IMR-90 (cell line): Measurements from ENCODE around the gene SRRM2. TPM values are rescaled to one million over a fixed set of nuclear protein-coding genes. Genes with fewer than 3 reads are reported as not detected.

ENCODE experiments used
- ATAC-seq: fragments of 200-7000 bp; cut with Tn5 transposase; 2 replicates; pipeline ENCODE4 v1.9.1; 2020; ENCODE audit warnings: low read depth, mild to moderate bottlenecking, moderate library complexity
- BruUV-seq: library from RNA; stranded (reverse); fragments of 400-500 nt; replicated peaks from 2 replicates; lab custom pipeline; 2021; lab: Mats Ljungman, UMichigan
- CTCF ChIA-PET: fragments of 300-600 bp; formaldehyde crosslinking; extraction: SDS; loops from one replicate; lab custom pipeline; 2021; ENCODE audit warnings: antibody characterized with exemption; lab: Yijun Ruan, JAX
- POLR2A ChIA-PET: fragments of 300-600 bp; sonication (Branson Sonifier 250); formaldehyde crosslinking; loops from one replicate; lab custom pipeline; 2022; ENCODE audit warnings: antibody characterized with exemption; ENCODE audit not compliant: unreplicated experiment; lab: Charles Lee
- DNase-seq: peaks from one replicate; pipeline ENCODE4 v3.0.0; 2013
- H2AFZ ChIP-seq: replicated peaks from 2 replicates; pipeline ENCODE3; 2013; ENCODE audit warnings: low read length, mild to moderate bottlenecking; ENCODE audit not compliant: poor library complexity
- H2AK5ac ChIP-seq: 2 replicates; pipeline ENCODE4 v1.6.1; 2013; ENCODE audit warnings: low read depth, low read length, inconsistent platforms
- H2AK9ac ChIP-seq: replicated peaks from 2 replicates; pipeline ENCODE3; 2013; ENCODE audit warnings: mild to moderate bottlenecking, low read depth, low read length, moderate library complexity; ENCODE audit not compliant: poor library complexity
- H2BK120ac ChIP-seq: 2 replicates; pipeline ENCODE4 v1.6.1; 2013; ENCODE audit warnings: low read depth, low read length, inconsistent platforms
- H2BK15ac ChIP-seq: 3 replicates; pipeline ENCODE4 v1.6.1; 2013; ENCODE audit warnings: low read depth, low read length, inconsistent platforms
- H2BK20ac ChIP-seq: 2 replicates; pipeline ENCODE4 v1.6.1; 2013; ENCODE audit warnings: low read depth, mild to moderate bottlenecking, inconsistent platforms, low read length, moderate library complexity
- H2BK5ac ChIP-seq: 2 replicates; pipeline ENCODE4 v1.6.1; 2013; ENCODE audit warnings: mild to moderate bottlenecking, low read depth, low read length, inconsistent platforms; ENCODE audit not compliant: poor library complexity, severe bottlenecking
- H3K14ac ChIP-seq: replicated peaks from 2 replicates; pipeline ENCODE4 v1.6.1; 2013; ENCODE audit warnings: low read depth, low read length, inconsistent platforms
- H3K18ac ChIP-seq: 2 replicates; pipeline ENCODE4 v1.6.1; 2013; ENCODE audit warnings: low read depth, low read length, control low read depth
- H3K23ac ChIP-seq: 2 replicates; pipeline ENCODE4 v1.6.1; 2013; ENCODE audit warnings: low read depth, low read length, inconsistent platforms
- H3K27ac ChIP-seq: 2 replicates; pipeline ENCODE4 v1.5.1; 2013; ENCODE audit warnings: mild to moderate bottlenecking, control low read depth, low read length; ENCODE audit not compliant: insufficient read depth
- H3K27me3 ChIP-seq: 2 replicates; pipeline ENCODE4 v1.6.1; 2013; ENCODE audit warnings: low read length; ENCODE audit not compliant: control insufficient read depth, insufficient read depth
- H3K36me3 ChIP-seq: 2 replicates; pipeline ENCODE4 v1.6.1; 2013; ENCODE audit warnings: low read length, mixed read lengths; ENCODE audit not compliant: control insufficient read depth, insufficient read depth
- H3K4ac ChIP-seq: 2 replicates; pipeline ENCODE4 v1.6.1; 2013; ENCODE audit warnings: low read depth, low read length, inconsistent platforms
- H3K4me1 ChIP-seq: 2 replicates; pipeline ENCODE4 v1.6.1; 2013; ENCODE audit warnings: low read length, mixed read lengths; ENCODE audit not compliant: control insufficient read depth, insufficient read depth
- H3K4me2 ChIP-seq: 2 replicates; pipeline ENCODE4 v1.6.1; 2013; ENCODE audit warnings: low read depth, mild to moderate bottlenecking, control low read depth, low read length, moderate library complexity
- H3K4me3 ChIP-seq: 2 replicates; pipeline ENCODE4 v1.5.1; 2013; ENCODE audit warnings: low read depth, mild to moderate bottlenecking, control low read depth, low read length, moderate library complexity; ENCODE audit not compliant: insufficient read depth
- H3K56ac ChIP-seq: 2 replicates; pipeline ENCODE4 v1.6.1; 2013; ENCODE audit warnings: low read length, inconsistent platforms; ENCODE audit not compliant: insufficient read depth; ENCODE audit errors: extremely low read depth
- H3K79me1 ChIP-seq, 2 experiments: 2 replicates each; pipeline ENCODE4 v1.6.1; 2013; ENCODE audit warnings: low read length in 2 of 2, inconsistent platforms in 1 of 2, low read depth in 1 of 2
- H3K9ac ChIP-seq: 2 replicates; pipeline ENCODE4 v1.6.1; 2013; ENCODE audit warnings: low read depth, low read length, control low read depth
- H3K9me1 ChIP-seq: 2 replicates; pipeline ENCODE4 v1.6.1; 2013; ENCODE audit warnings: low read length, inconsistent platforms; ENCODE audit not compliant: insufficient read depth
- H3K9me3 ChIP-seq: 2 replicates; pipeline ENCODE4 v1.6.1; 2013; ENCODE audit warnings: low read length; ENCODE audit not compliant: control insufficient read depth, insufficient read depth
- H4K20me1 ChIP-seq: 2 replicates; pipeline ENCODE4 v1.6.1; 2013; ENCODE audit warnings: low read length, inconsistent platforms; ENCODE audit not compliant: insufficient read depth
- H4K5ac ChIP-seq: 2 replicates; pipeline ENCODE4 v1.6.1; 2013; ENCODE audit warnings: mild to moderate bottlenecking, low read depth, low read length, control low read depth
- H4K8ac ChIP-seq, 2 experiments: 2 replicates each; pipeline ENCODE4 v1.6.1; 2013; ENCODE audit warnings: low read depth in 2 of 2, low read length in 2 of 2, control low read depth in 1 of 2, inconsistent platforms in 1 of 2
- H4K91ac ChIP-seq: 2 replicates; pipeline ENCODE4 v1.6.1; 2013; ENCODE audit warnings: low read depth, low read length, inconsistent platforms; ENCODE audit not compliant: insufficient read depth
- BHLHE40 ChIP-seq: fragments of 150-350 bp; IDR thresholded peaks from 2 replicates; pipeline ENCODE4 v1.6.1; 2016; ENCODE audit warnings: mild to moderate bottlenecking, low read depth, low read length
- CEBPB ChIP-seq: IDR thresholded peaks from 2 replicates; pipeline ENCODE4 v1.6.1; 2012; ENCODE audit warnings: low read depth, low read length, improper control_type of control experiment
- CHD1 ChIP-seq: IDR thresholded peaks from 2 replicates; pipeline ENCODE4 v1.6.1; 2012; ENCODE audit warnings: low read depth, low read length, improper control_type of control experiment
- CTCF ChIP-seq: conservative IDR thresholded peaks from 2 replicates; pipeline ENCODE4 v1.5.1; 2012; ENCODE audit warnings: mild to moderate bottlenecking, low read depth, low read length, improper control_type of control experiment
- ELK1 ChIP-seq: fragments of 150-350 bp; IDR thresholded peaks from 2 replicates; pipeline ENCODE4 v1.6.1; 2016; ENCODE audit warnings: low read depth, mild to moderate bottlenecking, low read length, moderate library complexity, borderline replicate concordance
- FOS ChIP-seq: fragments of 150-350 bp; IDR thresholded peaks from 2 replicates; pipeline ENCODE4 v1.6.1; 2016; ENCODE audit warnings: low read depth, low read length
- MAFK ChIP-seq: IDR thresholded peaks from 2 replicates; pipeline ENCODE4 v1.6.1; 2012; ENCODE audit warnings: low read depth, low read length, improper control_type of control experiment
- MAZ ChIP-seq: IDR thresholded peaks from 2 replicates; pipeline ENCODE4 v1.6.1; 2012; ENCODE audit warnings: low read depth, mild to moderate bottlenecking, low read length, improper control_type of control experiment, moderate library complexity, borderline replicate concordance
- MXI1 ChIP-seq: IDR thresholded peaks from 2 replicates; pipeline ENCODE4 v1.6.1; 2012; ENCODE audit warnings: low read depth, mild to moderate bottlenecking, low read length, moderate library complexity, borderline replicate concordance
- NFE2L2 ChIP-seq: fragments of 150-350 bp; IDR thresholded peaks from 2 replicates; pipeline ENCODE4 v1.6.1; 2016; ENCODE audit warnings: low read depth, mild to moderate bottlenecking, low read length
- POLR2A ChIP-seq: IDR thresholded peaks from 2 replicates; pipeline ENCODE4 v1.6.1; 2012; ENCODE audit warnings: mild to moderate bottlenecking, low read depth, low read length
- RAD21 ChIP-seq: IDR thresholded peaks from 2 replicates; pipeline ENCODE4 v1.6.1; 2012; ENCODE audit warnings: low read length, improper control_type of control experiment
- RCOR1 ChIP-seq: IDR thresholded peaks from 2 replicates; pipeline ENCODE4 v1.6.1; 2012; ENCODE audit warnings: mild to moderate bottlenecking, low read length, improper control_type of control experiment; ENCODE audit not compliant: insufficient replicate concordance
- RFX5 ChIP-seq: IDR thresholded peaks from 2 replicates; pipeline ENCODE4 v1.8.0; 2012; ENCODE audit warnings: low read depth, mild to moderate bottlenecking, low read length, moderate library complexity
- SMC3 ChIP-seq: fragments of 150-350 bp; IDR thresholded peaks from 2 replicates; pipeline ENCODE4 v1.6.1; 2016; ENCODE audit warnings: low read depth, mild to moderate bottlenecking, antibody characterized with exemption, low read length, moderate library complexity
- USF2 ChIP-seq: fragments of 150-350 bp; IDR thresholded peaks from 2 replicates; pipeline ENCODE4 v1.6.1; 2017; ENCODE audit warnings: mild to moderate bottlenecking, antibody characterized with exemption, low read length, low read depth
- WGBS, 2 experiments: methylation state at CpG; one replicate each; pipeline versions ENCODE4 v1.1.5 to v1.1.7; 2013; ENCODE audit warnings: missing lambda C conversion rate in 2 of 2; ENCODE audit not compliant: insufficient read length in 1 of 2; ENCODE audit errors: extremely low coverage in 2 of 2; 5-methylcytosine and 5-hydroxymethylcytosine counted together
- dilution Hi-C: fragments of 300-500 bp; cut with HindIII; formaldehyde crosslinking; loops from one replicate; pipeline ENCODE4 v1.14.3; 2018; ENCODE audit warnings: low sequenced_read_pairs; ENCODE audit not compliant: unreplicated experiment
- in situ Hi-C: fragments of 300-500 bp; cut with MboI; formaldehyde crosslinking; loops from 3 replicates; pipeline ENCODE4 v1.14.3; 2019; ENCODE audit warnings: low sequenced_read_pairs, inconsistent platforms, mixed read lengths
- intact Hi-C: fragments of 100-400 bp; cut with micrococcal nuclease; formaldehyde crosslinking; loops from 2 replicates; pipeline ENCODE4 v1.10.0; 2022
- polyA plus RNA-seq, 3 experiments: library from polyadenylated mRNA; depleted of rRNA; stranded (reverse); fragments of >200 nt; gene quantifications; 2 replicates each; pipeline ENCODE4 v1.2.3, GENCODE V29; 2012; ENCODE audit warnings: low replicate concordance in 1 of 3
- total RNA-seq: library from RNA; depleted of rRNA; stranded (reverse); fragments of >200 nt; gene quantifications from 2 replicates; pipeline ENCODE4 v1.2.3, GENCODE V29; 2012

SRRM2 gene
- total and polyA plus RNA-seq, 2 of the 4 experiments (the other 2 are of a cell fraction), result 20.3 to 300 TPM

- Histone ChIP-seq H2AFZ (no peak overlapping the region), H3K23ac (no peak overlapping the region), H2BK20ac (no peak overlapping the region), H2AK5ac (no peak overlapping the region), H2BK5ac (no peak overlapping the region), H2AK9ac (no peak overlapping the region), H2BK120ac (no peak overlapping the region), H4K91ac (no peak overlapping the region), H4K8ac (no peak overlapping the region), H3K9me1 (no peaks in the 10 kb centered on the region), H3K27ac (no peak overlapping the region), H2BK15ac (no peak overlapping the region), H3K4ac (no peak overlapping the region), H3K4me2 (no peak overlapping the region), H3K18ac (no peak overlapping the region), H3K4me1 (no peaks in the 10 kb centered on the region), H3K36me3 (no peaks in the 10 kb centered on the region), H3K4me3 (no peak overlapping the region), H3K27me3 (peaks cover 13% of the 10 kb centered on the region), H4K20me1 (no peaks in the 10 kb centered on the region), H3K56ac (no peak overlapping the region), H3K79me1 (no peaks in the 10 kb centered on the region), H3K14ac (no peak overlapping the region), H4K5ac (no peak overlapping the region), H3K9ac (no peak overlapping the region), H3K9me3 (no peaks in the 10 kb centered on the region)
- BruUV-seq, result no TSS peak
- dilution Hi-C loops (no loop called here), in situ Hi-C loops (no loop called here), intact Hi-C loops (no loop called here)
- ChIA-PET POLR2A (no interaction called here), CTCF (no interaction called here)
- no CpG with 5 or more reads among the region's 5 CpGs for WGBS, 2 experiments
- DNase-seq, result no peak
- no peak for ATAC-seq
- TF ChIP-seq RFX5 (no peak), USF2 (no peak), CHD1 (no peak), MAZ (no peak), MAFK (no peak), NFE2L2 (no peak), SMC3 (no peak), BHLHE40 (no peak), RCOR1 (no peak), FOS (no peak), ELK1 (no peak), CTCF (no peak), MXI1 (no peak), CEBPB (no peak), RAD21 (no peak), POLR2A (no peak)
Measured at GRCh38 chr16:2726923-2727322, 25.5 kb upstream of the SRRM2 start.
